HCT116 (cell line): ENCODE data around the gene DPF1. TPM values are rescaled to one million over a fixed set of nuclear protein-coding genes. Genes with fewer than 3 reads are reported as not detected.

Experiments used
- ATAC-seq: fragments of 200-7000 bp; cut with Tn5 transposase; 2 replicates; pipeline ENCODE4 v1.9.1; 2020; ENCODE audit warnings: mild to moderate bottlenecking, moderate library complexity
- BruUV-seq: library from RNA; stranded (reverse); fragments of 400-500 nt; replicated peaks from 2 replicates; lab custom pipeline; 2021; lab: Mats Ljungman, UMichigan
- CTCF ChIA-PET: fragments of 300-600 bp; sonication (Branson Sonifier 250); formaldehyde crosslinking; loops from one replicate; lab custom pipeline; 2021; ENCODE audit warnings: antibody characterized with exemption; lab: Charles Lee
- POLR2A ChIA-PET: fragments of 300-600, 350-600 bp; sonication (Branson Sonifier 250); formaldehyde crosslinking; loops from one replicate; lab custom pipeline; 2021; ENCODE audit warnings: antibody characterized with exemption; lab: Charles Lee
- RAD21 ChIA-PET, 2 experiments: fragments of 300-600 bp; sonication (Branson Sonifier 250); formaldehyde crosslinking; loops; one replicate each; lab custom pipeline; 2023; ENCODE audit warnings: low total read pairs in 2 of 2; ENCODE audit not compliant: uncharacterized antibody in 2 of 2, unreplicated experiment in 2 of 2, low non-redundant PET in 1 of 2; lab: Charles Lee
- DNase-seq: peaks from one replicate; pipeline ENCODE4 v3.0.0-alpha.2; 2010; ENCODE audit warnings: low read depth, low spot score
- H2AFZ ChIP-seq: fragments of 200-600 bp; shearing (Covaris generic), sonication (generic); 2 replicates; pipeline ENCODE4 v1.6.1; 2017; ENCODE audit warnings: low read depth, mixed run types, mixed read lengths, antibody characterized with exemption, low read length; ENCODE audit not compliant: poor library complexity, severe bottlenecking
- H3K27ac ChIP-seq: 2 replicates; pipeline ENCODE4 v1.5.1; 2012; ENCODE audit warnings: low read depth, low read length
- H3K27me3 ChIP-seq: fragments of 200-600 bp; sonication (generic); 2 replicates; pipeline ENCODE4 v1.6.1; 2016; ENCODE audit warnings: mixed run types, low read length, mixed read lengths; ENCODE audit not compliant: insufficient read depth
- H3K36me3 ChIP-seq, 2 experiments: fragments of 200-500 bp in 1 of 2; fragments of 200-600 bp in 1 of 2; sonication (Bioruptor generic) in 1 of 2; sonication (generic) in 1 of 2; 2 replicates each; pipeline versions ENCODE4 v1.5.1 to v1.6.1; 2014 to 2016; ENCODE audit warnings: low read length in 2 of 2, inconsistent platforms in 1 of 2, mixed read lengths in 1 of 2, mixed run types in 1 of 2; ENCODE audit not compliant: insufficient read depth in 2 of 2, control insufficient read depth in 1 of 2
- H3K4me1 ChIP-seq, 2 experiments: fragments of 200-600 bp in 1 of 2; sonication (generic) in 1 of 2; 2 replicates each; pipeline versions ENCODE4 v1.5.1 to v1.6.1; 2012 to 2017; ENCODE audit warnings: low read length in 2 of 2, inconsistent platforms in 1 of 2, mild to moderate bottlenecking in 1 of 2, mixed read lengths in 1 of 2, mixed run types in 1 of 2, moderate library complexity in 1 of 2; ENCODE audit not compliant: insufficient read depth in 2 of 2, control insufficient read depth in 1 of 2
- H3K4me2 ChIP-seq: fragments of 200-600 bp; sonication (generic); 2 replicates; pipeline ENCODE4 v1.6.1; 2017; ENCODE audit warnings: mixed run types, low read length, mixed read lengths
- H3K4me3 ChIP-seq, 2 experiments: fragments of 200-600 bp in 1 of 2; sonication (generic) in 1 of 2; replicated peaks in 1 of 2; 2 replicates each; pipeline ENCODE4 v1.5.1; 2011 to 2016; ENCODE audit warnings: low read length in 2 of 2, control low read depth in 1 of 2, low read depth in 1 of 2, mild to moderate bottlenecking in 1 of 2, mixed read lengths in 1 of 2, mixed run types in 1 of 2
- H3K79me2 ChIP-seq: fragments of 200-600 bp; sonication (generic); 2 replicates; pipeline ENCODE4 v1.6.1; 2017; ENCODE audit warnings: mild to moderate bottlenecking, mixed run types, low read length, moderate library complexity, mixed read lengths; ENCODE audit not compliant: insufficient read depth
- H3K9ac ChIP-seq: fragments of 200-600 bp; sonication (generic); 2 replicates; pipeline ENCODE4 v1.6.1; 2016; ENCODE audit warnings: low read length, mixed read lengths
- H3K9me2 ChIP-seq: fragments of 200-600 bp; sonication (generic), shearing (Covaris generic); 2 replicates; pipeline ENCODE4 v1.6.1; 2017; ENCODE audit warnings: mixed run types, mild to moderate bottlenecking, moderate library complexity; ENCODE audit not compliant: insufficient read depth
- H3K9me3 ChIP-seq, 2 experiments: fragments of 200-500 bp in 1 of 2; fragments of 200-600 bp in 1 of 2; sonication (Bioruptor generic) in 1 of 2; sonication (generic) in 1 of 2; 2 replicates each; pipeline ENCODE4 v1.6.1; 2014 to 2017; ENCODE audit warnings: low read length in 2 of 2, mixed read lengths in 2 of 2, inconsistent platforms in 1 of 2, low read depth in 1 of 2, mild to moderate bottlenecking in 1 of 2, mixed run types in 1 of 2, moderate library complexity in 1 of 2; ENCODE audit not compliant: control insufficient read depth in 1 of 2, insufficient read depth in 1 of 2
- H4K20me1 ChIP-seq: fragments of 200-600 bp; sonication (generic), shearing (Covaris generic); 2 replicates; pipeline ENCODE4 v1.6.1; 2017; ENCODE audit warnings: mixed run types, mild to moderate bottlenecking, moderate library complexity; ENCODE audit not compliant: insufficient read depth
- CEBPB ChIP-seq: IDR thresholded peaks from 2 replicates; pipeline ENCODE4 v1.6.1; 2012; ENCODE audit warnings: low read depth
- EGR1 ChIP-seq: IDR thresholded peaks from 2 replicates; pipeline ENCODE4 v1.6.1; 2012; ENCODE audit warnings: low read depth
- ELF1 ChIP-seq: IDR thresholded peaks from 2 replicates; pipeline ENCODE4 v1.6.1; 2012; ENCODE audit warnings: low read depth, borderline replicate concordance
- JUND ChIP-seq: IDR thresholded peaks from 2 replicates; pipeline ENCODE4 v1.6.1; 2012
- SP1 ChIP-seq: IDR thresholded peaks from 2 replicates; pipeline ENCODE4 v1.6.1; 2012; ENCODE audit warnings: low read depth
- SRF ChIP-seq: IDR thresholded peaks from 2 replicates; pipeline ENCODE4 v1.6.1; 2012; ENCODE audit warnings: low read depth
- YY1 ChIP-seq: IDR thresholded peaks from 2 replicates; pipeline ENCODE4 v1.6.1; 2011; ENCODE audit warnings: low read length, low read depth, moderate library complexity, mild to moderate bottlenecking; ENCODE audit not compliant: insufficient replicate concordance; ENCODE audit errors: extremely low read depth
- ZFX ChIP-seq: fragments of 450-650 bp; IDR thresholded peaks from 2 replicates; pipeline ENCODE4 v1.6.1; 2017
- intact Hi-C: fragments of 100-400 bp; cut with micrococcal nuclease; formaldehyde crosslinking; loops from 2 replicates; pipeline ENCODE4 v1.10.0; 2022
- total RNA-seq: library from RNA; stranded (reverse); gene quantifications from one replicate; pipeline ENCODE4 v1.2.1, GENCODE V29; 2021; ENCODE audit not compliant: unreplicated experiment
- TF ChIP-seq, protein P1 (sequence below): IDR thresholded peaks from 2 replicates; pipeline ENCODE4 v1.6.1; 2011; ENCODE audit warnings: mild to moderate bottlenecking, low read length, moderate library complexity; ENCODE audit not compliant: insufficient replicate concordance; ENCODE audit errors: extremely low read depth
- TF ChIP-seq, protein P2 (sequence below): IDR thresholded peaks from 2 replicates; pipeline ENCODE4 v1.6.1; 2012
- TF ChIP-seq, protein P3 (sequence below), 3 experiments: fragments of 200-600 bp in 1 of 3; sonication (generic) in 1 of 3; IDR thresholded peaks in 2 of 3; conservative IDR thresholded peaks in 1 of 3; 2 replicates each; pipeline ENCODE4 v1.5.1; 2012 to 2017; ENCODE audit warnings: low read depth in 2 of 3, low read length in 2 of 3, antibody characterized with exemption in 1 of 3, borderline replicate concordance in 1 of 3, control low read depth in 1 of 3, mild to moderate bottlenecking in 1 of 3, mixed read lengths in 1 of 3, mixed run types in 1 of 3, moderate library complexity in 1 of 3; ENCODE audit not compliant: insufficient read depth in 1 of 3
- TF ChIP-seq, protein P4 (sequence below): IDR thresholded peaks from 2 replicates; pipeline ENCODE4 v1.6.1; 2012; ENCODE audit warnings: low read depth

Gene DPF1
- total RNA-seq, 1 experiment from 2014 or later: 9.7 TPM

DNA sequence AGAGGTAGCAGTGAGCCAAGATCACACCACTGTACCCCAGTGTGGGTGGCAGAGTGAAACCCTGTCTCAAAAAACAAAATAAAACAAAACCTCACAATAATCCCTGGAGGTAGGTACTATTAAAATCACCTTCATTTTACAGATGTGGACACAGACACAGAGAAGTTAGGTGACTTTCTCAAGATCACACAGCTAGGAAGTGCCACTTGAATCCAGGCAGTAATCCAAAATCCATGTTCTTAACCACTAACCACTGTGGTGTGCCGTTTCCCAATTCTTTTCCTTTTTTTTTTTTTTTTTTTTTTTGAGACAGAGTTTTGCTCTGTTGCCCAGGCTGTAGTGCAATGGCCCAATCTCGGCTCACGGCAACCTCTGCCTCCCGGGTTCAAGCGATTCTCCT is 23.1 kb upstream of the DPF1 start:
- intact Hi-C loops: no loop called here

More for the DNA sequence above, 23.1 kb upstream of the DPF1 start:
- TF ChIP-seq JUND (no peak), YY1 (no peak), CEBPB (no peak), ELF1 (no peak), EGR1 (no peak), ZFX (no peak), SRF (no peak), SP1 (no peak)
- TF ChIP-seq, protein P1, sequence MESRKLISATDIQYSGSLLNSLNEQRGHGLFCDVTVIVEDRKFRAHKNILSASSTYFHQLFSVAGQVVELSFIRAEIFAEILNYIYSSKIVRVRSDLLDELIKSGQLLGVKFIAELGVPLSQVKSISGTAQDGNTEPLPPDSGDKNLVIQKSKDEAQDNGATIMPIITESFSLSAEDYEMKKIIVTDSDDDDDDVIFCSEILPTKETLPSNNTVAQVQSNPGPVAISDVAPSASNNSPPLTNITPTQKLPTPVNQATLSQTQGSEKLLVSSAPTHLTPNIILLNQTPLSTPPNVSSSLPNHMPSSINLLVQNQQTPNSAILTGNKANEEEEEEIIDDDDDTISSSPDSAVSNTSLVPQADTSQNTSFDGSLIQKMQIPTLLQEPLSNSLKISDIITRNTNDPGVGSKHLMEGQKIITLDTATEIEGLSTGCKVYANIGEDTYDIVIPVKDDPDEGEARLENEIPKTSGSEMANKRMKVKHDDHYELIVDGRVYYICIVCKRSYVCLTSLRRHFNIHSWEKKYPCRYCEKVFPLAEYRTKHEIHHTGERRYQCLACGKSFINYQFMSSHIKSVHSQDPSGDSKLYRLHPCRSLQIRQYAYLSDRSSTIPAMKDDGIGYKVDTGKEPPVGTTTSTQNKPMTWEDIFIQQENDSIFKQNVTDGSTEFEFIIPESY: no peak
- TF ChIP-seq, protein P2, sequence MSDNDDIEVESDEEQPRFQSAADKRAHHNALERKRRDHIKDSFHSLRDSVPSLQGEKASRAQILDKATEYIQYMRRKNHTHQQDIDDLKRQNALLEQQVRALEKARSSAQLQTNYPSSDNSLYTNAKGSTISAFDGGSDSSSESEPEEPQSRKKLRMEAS: no peak
- TF ChIP-seq, protein P3, sequence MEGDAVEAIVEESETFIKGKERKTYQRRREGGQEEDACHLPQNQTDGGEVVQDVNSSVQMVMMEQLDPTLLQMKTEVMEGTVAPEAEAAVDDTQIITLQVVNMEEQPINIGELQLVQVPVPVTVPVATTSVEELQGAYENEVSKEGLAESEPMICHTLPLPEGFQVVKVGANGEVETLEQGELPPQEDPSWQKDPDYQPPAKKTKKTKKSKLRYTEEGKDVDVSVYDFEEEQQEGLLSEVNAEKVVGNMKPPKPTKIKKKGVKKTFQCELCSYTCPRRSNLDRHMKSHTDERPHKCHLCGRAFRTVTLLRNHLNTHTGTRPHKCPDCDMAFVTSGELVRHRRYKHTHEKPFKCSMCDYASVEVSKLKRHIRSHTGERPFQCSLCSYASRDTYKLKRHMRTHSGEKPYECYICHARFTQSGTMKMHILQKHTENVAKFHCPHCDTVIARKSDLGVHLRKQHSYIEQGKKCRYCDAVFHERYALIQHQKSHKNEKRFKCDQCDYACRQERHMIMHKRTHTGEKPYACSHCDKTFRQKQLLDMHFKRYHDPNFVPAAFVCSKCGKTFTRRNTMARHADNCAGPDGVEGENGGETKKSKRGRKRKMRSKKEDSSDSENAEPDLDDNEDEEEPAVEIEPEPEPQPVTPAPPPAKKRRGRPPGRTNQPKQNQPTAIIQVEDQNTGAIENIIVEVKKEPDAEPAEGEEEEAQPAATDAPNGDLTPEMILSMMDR (IDR thresholded peaks at IDR 0.05 in 2 of 3, conservative IDR thresholded peaks at IDR 0.05 in 1 of 3; ENCODE audit: borderline replicate concordance in 1 of 3, insufficient read depth in 1 of 3, low read depth in 2 of 3, low read length in 2 of 3): no peak
- TF ChIP-seq, protein P4, sequence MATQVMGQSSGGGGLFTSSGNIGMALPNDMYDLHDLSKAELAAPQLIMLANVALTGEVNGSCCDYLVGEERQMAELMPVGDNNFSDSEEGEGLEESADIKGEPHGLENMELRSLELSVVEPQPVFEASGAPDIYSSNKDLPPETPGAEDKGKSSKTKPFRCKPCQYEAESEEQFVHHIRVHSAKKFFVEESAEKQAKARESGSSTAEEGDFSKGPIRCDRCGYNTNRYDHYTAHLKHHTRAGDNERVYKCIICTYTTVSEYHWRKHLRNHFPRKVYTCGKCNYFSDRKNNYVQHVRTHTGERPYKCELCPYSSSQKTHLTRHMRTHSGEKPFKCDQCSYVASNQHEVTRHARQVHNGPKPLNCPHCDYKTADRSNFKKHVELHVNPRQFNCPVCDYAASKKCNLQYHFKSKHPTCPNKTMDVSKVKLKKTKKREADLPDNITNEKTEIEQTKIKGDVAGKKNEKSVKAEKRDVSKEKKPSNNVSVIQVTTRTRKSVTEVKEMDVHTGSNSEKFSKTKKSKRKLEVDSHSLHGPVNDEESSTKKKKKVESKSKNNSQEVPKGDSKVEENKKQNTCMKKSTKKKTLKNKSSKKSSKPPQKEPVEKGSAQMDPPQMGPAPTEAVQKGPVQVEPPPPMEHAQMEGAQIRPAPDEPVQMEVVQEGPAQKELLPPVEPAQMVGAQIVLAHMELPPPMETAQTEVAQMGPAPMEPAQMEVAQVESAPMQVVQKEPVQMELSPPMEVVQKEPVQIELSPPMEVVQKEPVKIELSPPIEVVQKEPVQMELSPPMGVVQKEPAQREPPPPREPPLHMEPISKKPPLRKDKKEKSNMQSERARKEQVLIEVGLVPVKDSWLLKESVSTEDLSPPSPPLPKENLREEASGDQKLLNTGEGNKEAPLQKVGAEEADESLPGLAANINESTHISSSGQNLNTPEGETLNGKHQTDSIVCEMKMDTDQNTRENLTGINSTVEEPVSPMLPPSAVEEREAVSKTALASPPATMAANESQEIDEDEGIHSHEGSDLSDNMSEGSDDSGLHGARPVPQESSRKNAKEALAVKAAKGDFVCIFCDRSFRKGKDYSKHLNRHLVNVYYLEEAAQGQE: no peak
- no peak for DNase-seq
- H4K20me1 ChIP-seq: no peaks in the 10 kb centered on the region
- no peaks in the 10 kb centered on the region for H3K9me3 ChIP-seq
- H3K4me1 ChIP-seq: peaks cover 15 to 49% of the 10 kb centered on the region in 2 experiments
- no peak overlapping the region for H2AFZ ChIP-seq
- no peak for ATAC-seq
- H3K36me3 ChIP-seq: no peaks in the 10 kb centered on the region
- ChIA-PET RAD21 (no interaction called here), CTCF (no interaction called here), POLR2A (no interaction called here)
- H3K9me2 ChIP-seq: no peaks in the 10 kb centered on the region
- H3K79me2 ChIP-seq: no peaks in the 10 kb centered on the region
- H3K4me3 ChIP-seq: no peak overlapping the region
- H3K27me3 ChIP-seq: no peaks in the 10 kb centered on the region
- H3K27ac ChIP-seq: no peak overlapping the region
- no peak overlapping the region for H3K9ac ChIP-seq
- no TSS peak for BruUV-seq
- no peak overlapping the region for H3K4me2 ChIP-seq
